Astrocyte (in vitro differentiated cells and primary cell): ENCODE measurements around the gene DCP2. TPM values are rescaled to one million over a fixed set of nuclear protein-coding genes. Genes with fewer than 3 reads are reported as not detected.
A peak's percentile ranks its signal among the peaks of the same experiment; 100 is the strongest.

Experiments
- DNase-seq: peaks from one replicate; pipeline ENCODE4 v3.0.0-alpha.2; 2010; ENCODE audit warnings: low read depth
- FAIRE-seq: peaks from 2 replicates; lab custom pipeline; 2011; peaks lifted over from hg19 to GRCh38; lab: Jason Lieb, UNC
- H2AFZ ChIP-seq: 2 replicates; pipeline ENCODE4 v1.6.0; 2012; ENCODE audit warnings: low read depth, low read length, inconsistent platforms
- H3K27ac ChIP-seq: 2 replicates; pipeline ENCODE4 v1.5.1; 2011; ENCODE audit warnings: low read depth, low read length, inconsistent platforms
- H3K27me3 ChIP-seq: 2 replicates; pipeline ENCODE4 v1.6.0; 2011; ENCODE audit warnings: low read length, inconsistent platforms; ENCODE audit not compliant: insufficient read depth
- H3K36me3 ChIP-seq: 2 replicates; pipeline ENCODE4 v1.5.1; 2011; ENCODE audit warnings: low read length, inconsistent platforms; ENCODE audit not compliant: insufficient read depth
- H3K4me1 ChIP-seq: 2 replicates; pipeline ENCODE4 v1.5.1; 2011; ENCODE audit warnings: low read length, inconsistent platforms; ENCODE audit not compliant: insufficient read depth
- H3K4me2 ChIP-seq: 2 replicates; pipeline ENCODE4 v1.6.0; 2012; ENCODE audit warnings: low read length, inconsistent platforms
- H3K4me3 ChIP-seq: 2 replicates; pipeline ENCODE4 v1.5.1; 2011; ENCODE audit warnings: low read depth, mild to moderate bottlenecking, low read length, inconsistent platforms; ENCODE audit not compliant: insufficient read depth
- H3K79me2 ChIP-seq: 2 replicates; pipeline ENCODE4 v1.6.0; 2012; ENCODE audit warnings: mild to moderate bottlenecking, low read length, inconsistent platforms; ENCODE audit not compliant: insufficient read depth
- H3K9ac ChIP-seq: 2 replicates; pipeline ENCODE4 v1.6.0; 2012; ENCODE audit warnings: mild to moderate bottlenecking, low read length, inconsistent platforms
- H3K9me3 ChIP-seq: 2 replicates; pipeline ENCODE4 v1.5.1; 2012; ENCODE audit warnings: low read depth, mild to moderate bottlenecking, low read length, inconsistent platforms; ENCODE audit not compliant: insufficient read depth
- H4K20me1 ChIP-seq: 2 replicates; pipeline ENCODE4 v1.6.0; 2012; ENCODE audit warnings: low read length, inconsistent platforms; ENCODE audit not compliant: insufficient read depth
- H3K27ac Mint-ChIP-seq: one replicate; pipeline ENCODE4 v1.8.0; 2021; ENCODE audit warnings: mild to moderate bottlenecking, mixed read lengths; ENCODE audit not compliant: unreplicated experiment
- H3K27me3 Mint-ChIP-seq: one replicate; pipeline ENCODE4 v1.8.0; 2021; ENCODE audit warnings: low read depth, mixed read lengths; ENCODE audit not compliant: unreplicated experiment
- H3K36me3 Mint-ChIP-seq: one replicate; pipeline ENCODE4 v1.8.0; 2021; ENCODE audit warnings: low read depth, mixed read lengths; ENCODE audit not compliant: unreplicated experiment
- H3K4me1 Mint-ChIP-seq: one replicate; pipeline ENCODE4 v1.8.0; 2021; ENCODE audit warnings: low read depth, mixed read lengths; ENCODE audit not compliant: unreplicated experiment
- H3K4me3 Mint-ChIP-seq: one replicate; pipeline ENCODE4 v1.8.0; 2021; ENCODE audit warnings: mild to moderate bottlenecking, moderate library complexity, mixed read lengths; ENCODE audit not compliant: unreplicated experiment
- H3K9me3 Mint-ChIP-seq: one replicate; pipeline ENCODE4 v1.8.0; 2021; ENCODE audit warnings: mild to moderate bottlenecking, mixed read lengths; ENCODE audit not compliant: unreplicated experiment
- EZH2 ChIP-seq: IDR thresholded peaks from 2 replicates; pipeline ENCODE4 v1.6.1; 2012; ENCODE audit warnings: mild to moderate bottlenecking, low read length, inconsistent platforms; ENCODE audit not compliant: insufficient read depth
- total RNA-seq: library from RNA; stranded (reverse); gene quantifications from 2 replicates; pipeline ENCODE4 v1.2.1, GENCODE V29; 2021
- TF ChIP-seq, protein P1 (sequence below): IDR thresholded peaks from 2 replicates; pipeline ENCODE4 v1.5.1; 2011; ENCODE audit warnings: low read depth, mild to moderate bottlenecking, inconsistent platforms, low read length, moderate library complexity; ENCODE audit not compliant: insufficient read depth

Gene DCP2
- total RNA-seq, 1 donor from 2014 or later: 48.9 TPM

DNA sequence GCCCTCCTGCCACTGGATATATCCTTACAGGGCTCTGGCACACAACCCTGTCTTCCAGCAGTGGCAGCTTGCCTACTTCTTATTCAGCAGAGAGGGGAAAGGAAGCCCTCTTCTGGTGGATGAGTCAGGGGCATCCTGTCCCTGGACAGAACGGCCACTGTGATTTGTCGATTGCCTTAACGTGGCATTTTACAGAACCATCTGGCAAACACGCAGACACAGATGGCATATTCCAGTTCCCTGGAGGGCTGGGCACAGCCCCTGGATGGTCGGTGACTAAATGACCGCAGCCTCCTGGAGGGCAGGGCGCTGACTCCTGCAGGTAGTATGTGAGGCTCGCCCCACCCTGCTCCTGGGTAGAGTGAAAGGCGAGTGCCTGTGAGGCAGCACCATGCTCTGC is 62.1 kb downstream of the DCP2 start:
- Histone ChIP-seq H4K20me1 (no peaks in the 10 kb centered on the region), H3K4me3 (no peak overlapping the region), H3K27ac (no peak overlapping the region), H3K4me1 (peaks cover 27% of the 10 kb centered on the region), H3K36me3 (no peaks in the 10 kb centered on the region), H3K27me3 (no peaks in the 10 kb centered on the region), H3K79me2 (no peaks in the 10 kb centered on the region), H3K4me2 (no peak overlapping the region), H2AFZ (no peak overlapping the region), H3K9ac (no peak overlapping the region), H3K9me3 (no peaks in the 10 kb centered on the region)
- H3K27me3 Mint-ChIP-seq: no peaks in the 10 kb centered on the region
- H3K4me3 Mint-ChIP-seq: no peak overlapping the region
- H3K27ac Mint-ChIP-seq: no peak overlapping the region
- FAIRE-seq: no peak
- H3K36me3 Mint-ChIP-seq: peaks cover 26% of the 10 kb centered on the region
- TF ChIP-seq, protein P1, sequence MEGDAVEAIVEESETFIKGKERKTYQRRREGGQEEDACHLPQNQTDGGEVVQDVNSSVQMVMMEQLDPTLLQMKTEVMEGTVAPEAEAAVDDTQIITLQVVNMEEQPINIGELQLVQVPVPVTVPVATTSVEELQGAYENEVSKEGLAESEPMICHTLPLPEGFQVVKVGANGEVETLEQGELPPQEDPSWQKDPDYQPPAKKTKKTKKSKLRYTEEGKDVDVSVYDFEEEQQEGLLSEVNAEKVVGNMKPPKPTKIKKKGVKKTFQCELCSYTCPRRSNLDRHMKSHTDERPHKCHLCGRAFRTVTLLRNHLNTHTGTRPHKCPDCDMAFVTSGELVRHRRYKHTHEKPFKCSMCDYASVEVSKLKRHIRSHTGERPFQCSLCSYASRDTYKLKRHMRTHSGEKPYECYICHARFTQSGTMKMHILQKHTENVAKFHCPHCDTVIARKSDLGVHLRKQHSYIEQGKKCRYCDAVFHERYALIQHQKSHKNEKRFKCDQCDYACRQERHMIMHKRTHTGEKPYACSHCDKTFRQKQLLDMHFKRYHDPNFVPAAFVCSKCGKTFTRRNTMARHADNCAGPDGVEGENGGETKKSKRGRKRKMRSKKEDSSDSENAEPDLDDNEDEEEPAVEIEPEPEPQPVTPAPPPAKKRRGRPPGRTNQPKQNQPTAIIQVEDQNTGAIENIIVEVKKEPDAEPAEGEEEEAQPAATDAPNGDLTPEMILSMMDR: no peak
- no peak for TF ChIP-seq EZH2
- DNase-seq: peak; percentile 68
- H3K9me3 Mint-ChIP-seq: no peaks in the 10 kb centered on the region
- H3K4me1 Mint-ChIP-seq: peaks cover 32% of the 10 kb centered on the region

DNA sequence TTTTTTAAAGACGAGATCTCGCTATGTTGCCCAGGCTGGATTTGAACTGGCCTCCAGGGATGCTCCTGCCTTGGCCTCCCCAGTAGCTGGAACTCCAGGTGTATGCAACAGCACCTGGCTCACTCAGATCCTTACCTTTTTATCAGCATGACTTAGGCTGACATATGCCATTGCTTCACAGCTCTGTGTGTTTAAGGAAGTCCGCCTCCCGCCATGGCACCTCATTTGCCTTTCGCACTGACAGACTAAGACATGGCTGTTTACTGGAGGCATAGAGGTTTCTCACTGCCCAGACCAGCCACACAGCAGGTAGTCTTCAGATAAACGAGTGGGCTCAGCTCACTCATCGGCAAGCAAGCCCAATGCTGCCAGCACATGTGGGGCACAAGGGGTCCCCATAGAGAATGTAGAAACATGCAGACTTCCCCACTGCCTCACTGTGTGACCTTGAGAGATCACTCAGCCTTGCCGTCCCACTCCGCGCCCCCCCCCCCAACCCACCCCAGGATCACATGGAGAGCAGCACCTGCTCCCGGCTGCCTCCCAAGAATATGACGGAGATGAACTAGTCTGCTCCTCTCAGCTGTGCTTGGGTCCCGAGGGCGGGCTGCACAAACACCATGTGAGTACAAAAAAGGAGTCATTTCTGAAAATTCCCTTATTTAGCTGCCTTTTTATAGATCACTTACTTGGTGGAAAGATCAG is 62.8 kb downstream of the DCP2 start:
- Mint-ChIP-seq H3K4me3 (no peak overlapping the region), H3K27me3 (no peaks in the 10 kb centered on the region), H3K9me3 (no peaks in the 10 kb centered on the region), H3K36me3 (peaks cover 26% of the 10 kb centered on the region), H3K27ac (no peak overlapping the region), H3K4me1 (peaks cover 25% of the 10 kb centered on the region)
- Histone ChIP-seq H3K9ac (no peak overlapping the region), H3K4me2 (no peak overlapping the region), H3K27me3 (no peaks in the 10 kb centered on the region), H3K36me3 (no peaks in the 10 kb centered on the region), H2AFZ (no peak overlapping the region), H3K4me1 (peaks cover 25% of the 10 kb centered on the region), H3K4me3 (no peak overlapping the region), H3K79me2 (no peaks in the 10 kb centered on the region), H3K27ac (no peak overlapping the region), H4K20me1 (no peaks in the 10 kb centered on the region), H3K9me3 (no peaks in the 10 kb centered on the region)
- FAIRE-seq: no peak
- no peak for DNase-seq
- TF ChIP-seq, protein P1: no peak
- no peak for TF ChIP-seq EZH2

DNA sequence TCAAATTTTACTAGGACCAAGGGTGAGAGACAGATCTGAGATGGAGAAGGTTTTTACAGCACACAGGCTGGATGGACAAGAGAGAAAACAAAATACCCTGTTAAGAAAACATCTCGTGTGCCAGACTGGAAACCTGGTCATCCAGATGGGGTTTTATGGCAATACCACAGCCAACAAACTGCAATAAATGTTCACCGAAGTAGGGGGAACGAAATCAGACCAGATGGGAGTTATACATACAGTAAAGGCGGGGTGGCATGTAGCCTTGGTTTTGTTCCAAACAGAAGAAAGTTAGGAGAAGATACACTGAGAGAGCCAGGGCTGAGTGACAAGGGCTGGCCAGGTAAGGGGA is 63.3 kb downstream of the DCP2 start:
- peaks cover 20% of the 10 kb centered on the region for H3K4me1 Mint-ChIP-seq
- peaks cover 27% of the 10 kb centered on the region for H3K36me3 Mint-ChIP-seq
- no peaks in the 10 kb centered on the region for H3K79me2 ChIP-seq
- H3K27ac Mint-ChIP-seq: no peak overlapping the region
- no peak for TF ChIP-seq EZH2
- TF ChIP-seq, protein P1: no peak
- no peaks in the 10 kb centered on the region for H4K20me1 ChIP-seq
- H3K27me3 ChIP-seq: no peaks in the 10 kb centered on the region
- FAIRE-seq (no peak), DNase-seq (no peak)
- peaks cover 20% of the 10 kb centered on the region for H3K4me1 ChIP-seq
- H3K27me3 Mint-ChIP-seq: no peaks in the 10 kb centered on the region
- H3K4me3 Mint-ChIP-seq: no peak overlapping the region
- no peaks in the 10 kb centered on the region for H3K36me3 ChIP-seq
- no peak overlapping the region for H3K4me2 ChIP-seq
- H3K27ac ChIP-seq: no peak overlapping the region
- no peak overlapping the region for H2AFZ ChIP-seq
- H3K4me3 ChIP-seq: no peak overlapping the region
- no peak overlapping the region for H3K9ac ChIP-seq
- no peaks in the 10 kb centered on the region for H3K9me3 ChIP-seq
- no peaks in the 10 kb centered on the region for H3K9me3 Mint-ChIP-seq
